ENCODE measurements around the gene MAP7.

Gene MAP7

DNA sequence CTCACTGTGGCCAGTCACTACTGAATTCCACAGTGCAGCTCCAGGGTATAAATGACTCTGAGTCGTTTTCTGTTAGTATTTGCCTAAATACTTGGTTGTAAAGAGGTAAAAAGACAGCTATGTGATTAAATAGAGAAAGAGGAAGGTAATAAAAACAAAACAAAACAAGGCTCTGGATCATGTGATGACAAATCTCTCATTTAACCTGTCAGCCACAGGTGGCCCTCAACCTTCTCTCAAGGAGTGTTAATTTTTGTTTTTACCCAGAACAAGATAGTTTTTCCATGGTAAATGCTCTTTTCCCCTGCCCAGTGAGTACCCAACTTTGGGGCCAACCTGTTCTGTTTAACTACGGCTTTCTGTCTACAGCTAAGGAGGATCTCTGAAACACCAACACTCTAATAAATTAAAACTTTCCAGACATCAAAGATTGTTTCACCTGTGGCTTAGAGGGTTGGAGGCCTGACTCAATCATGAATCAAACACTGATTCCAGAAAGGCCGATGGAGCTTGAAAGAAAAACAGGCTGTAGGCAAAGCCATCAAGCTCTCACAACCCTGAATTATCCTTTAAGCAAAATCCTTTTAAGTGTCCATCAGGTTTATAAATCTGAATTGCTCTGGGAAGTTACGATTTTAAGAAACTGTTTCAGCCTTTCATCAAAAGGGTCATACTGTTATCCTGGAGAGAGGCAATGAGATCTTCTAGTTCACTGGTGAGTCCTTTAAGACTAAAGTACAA is 179.1 kb downstream of the MAP7 start:
- DNase-seq = no peak

DNA sequence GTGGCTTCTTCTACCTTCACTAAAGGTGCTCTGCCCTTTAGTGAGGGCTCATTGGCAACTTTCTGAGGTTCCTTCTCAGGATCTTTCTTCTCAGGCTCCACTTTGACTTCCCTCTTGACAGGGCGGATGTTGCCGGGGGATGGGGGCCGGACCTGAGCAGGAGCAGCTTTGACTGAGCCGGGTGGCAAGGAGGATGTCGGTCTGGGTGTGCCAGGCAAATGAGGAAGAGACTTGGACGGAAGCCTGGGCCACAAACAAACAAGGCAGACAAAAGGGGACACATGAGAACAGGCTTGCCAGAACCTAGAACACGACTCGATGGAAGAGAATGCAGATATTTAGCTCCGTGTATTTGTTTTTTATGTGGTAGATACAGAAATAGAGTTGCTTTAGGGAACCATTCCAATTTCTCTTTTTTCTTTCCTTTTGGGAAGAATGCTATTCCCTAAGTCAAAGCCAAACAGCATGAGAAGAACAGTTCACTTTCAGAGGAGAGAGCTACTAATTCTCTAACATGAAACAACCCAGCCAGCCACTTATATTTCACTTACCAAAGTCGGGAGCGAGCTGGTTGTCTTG is 184.4 kb downstream of the MAP7 start:
- DNase-seq = no peak

GRCh38 chr6:136362421-136363356 is 187.5 kb downstream of the MAP7 start:
- no peak for DNase-seq

- no peak for DNase-seq
Measured at GRCh38 chr6:136361787-136362186, 188.4 kb downstream of the MAP7 start.

GRCh38 chr6:136360783-136361182 is 189.4 kb downstream of the MAP7 start:
- DNase-seq = no peak

- DNase-seq = no peak
Measured at GRCh38 chr6:136359851-136360250, 190.4 kb downstream of the MAP7 start.

DNA sequence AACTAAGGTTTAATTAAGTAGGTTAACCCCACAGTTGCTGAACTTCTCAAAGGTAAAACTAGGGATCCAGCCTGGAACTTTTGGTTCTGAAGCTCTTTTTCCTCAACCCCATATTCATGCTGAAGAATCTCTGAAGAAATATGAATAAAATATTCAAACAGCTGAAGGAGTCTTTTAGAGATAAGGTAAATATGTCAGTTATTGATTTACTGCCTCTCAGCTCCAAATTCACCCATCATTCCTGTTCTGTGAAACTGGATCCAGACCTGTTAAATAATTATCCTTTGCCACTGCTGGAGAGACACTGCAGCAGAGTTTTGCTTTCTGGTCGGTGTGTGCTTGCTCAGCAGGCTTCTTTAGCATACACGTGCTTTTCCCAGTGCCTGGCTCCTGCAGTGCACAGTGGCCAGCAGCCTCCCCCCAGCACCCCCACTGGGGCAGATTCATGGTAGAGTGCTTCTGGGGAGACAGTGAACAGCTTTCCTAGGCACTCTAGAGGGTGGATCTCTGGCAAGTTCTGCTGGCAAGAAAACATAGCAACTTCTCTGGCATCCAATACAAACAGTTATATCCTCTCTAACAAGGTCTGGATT is 198.6 kb downstream of the MAP7 start:
- DNase-seq = no peak

GRCh38 chr6:136350914-136351313 is 199.3 kb downstream of the MAP7 start:
- no peak for DNase-seq

GRCh38 chr6:136347847-136348246 is 202.4 kb downstream of the MAP7 start:
- no peak for DNase-seq

GRCh38 chr6:136345145-136345544 is 205.1 kb downstream of the MAP7 start:
- DNase-seq = no peak

DNA sequence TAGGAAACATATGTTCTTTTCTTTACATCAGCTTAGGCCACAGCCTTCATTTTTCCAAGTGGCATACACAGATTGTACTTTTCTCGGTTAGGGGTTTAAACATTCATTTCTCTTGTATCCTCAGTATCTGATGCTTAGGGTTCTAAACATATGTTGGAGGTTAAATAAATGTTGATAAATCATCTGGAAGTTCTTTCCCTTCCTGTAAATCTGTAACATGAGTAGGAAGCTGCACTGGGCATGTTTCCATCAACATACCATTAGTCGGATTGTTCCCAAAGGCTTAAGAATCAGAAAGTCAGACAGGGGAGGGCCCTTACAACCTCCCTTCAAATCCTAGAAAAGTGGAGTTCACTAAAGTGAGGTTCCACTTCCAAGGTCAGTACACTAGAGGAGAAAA is 205.8 kb downstream of the MAP7 start:
- DNase-seq = no peak

DNA sequence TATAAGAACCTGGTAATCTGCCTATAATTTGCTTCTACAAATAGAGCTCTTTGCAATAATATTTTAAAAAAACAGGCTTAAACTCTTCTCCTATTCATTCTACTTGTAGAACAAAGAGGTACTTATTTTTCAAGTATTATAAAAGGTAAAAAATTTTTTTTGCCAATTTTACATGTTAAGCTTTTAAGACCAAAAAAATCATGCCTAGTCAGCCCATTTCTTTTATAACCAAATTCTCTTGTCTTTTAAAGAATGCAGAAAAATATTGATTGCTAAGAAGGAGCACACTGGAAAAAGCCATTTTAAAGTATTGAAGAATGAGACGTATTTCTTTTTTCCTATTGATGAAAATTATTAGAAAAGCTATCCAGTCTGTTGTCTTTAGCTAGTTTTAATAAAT is 206.5 kb downstream of the MAP7 start:
- no peak for DNase-seq

- DNase-seq = no peak
Measured at GRCh38 chr6:136343275-136343674, 206.9 kb downstream of the MAP7 start.

- no peak for DNase-seq
Measured at GRCh38 chr6:136341967-136342366, 208.3 kb downstream of the MAP7 start.

DNA sequence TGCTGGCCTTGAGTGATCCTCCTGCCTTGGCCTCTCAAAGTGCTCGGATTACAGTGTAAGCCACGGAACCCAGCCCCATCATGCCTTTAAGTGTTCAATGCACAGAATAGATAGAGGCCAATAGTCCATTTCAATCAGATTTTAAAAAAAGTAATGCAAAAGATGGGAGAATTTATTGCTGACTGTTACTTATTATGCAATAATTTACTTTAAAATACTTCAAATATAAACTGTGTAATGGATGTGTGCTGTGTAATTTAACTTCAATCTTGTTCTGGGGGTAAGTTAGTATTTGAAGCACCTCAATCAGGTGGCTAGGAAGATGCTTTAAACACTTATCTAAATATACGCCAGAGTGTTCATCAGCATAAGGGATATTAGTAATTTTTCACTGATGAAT is 208.9 kb downstream of the MAP7 start:
- no peak for DNase-seq

- no peak for DNase-seq
Measured at GRCh38 chr6:136338486-136338885, 211.7 kb downstream of the MAP7 start.

DNA sequence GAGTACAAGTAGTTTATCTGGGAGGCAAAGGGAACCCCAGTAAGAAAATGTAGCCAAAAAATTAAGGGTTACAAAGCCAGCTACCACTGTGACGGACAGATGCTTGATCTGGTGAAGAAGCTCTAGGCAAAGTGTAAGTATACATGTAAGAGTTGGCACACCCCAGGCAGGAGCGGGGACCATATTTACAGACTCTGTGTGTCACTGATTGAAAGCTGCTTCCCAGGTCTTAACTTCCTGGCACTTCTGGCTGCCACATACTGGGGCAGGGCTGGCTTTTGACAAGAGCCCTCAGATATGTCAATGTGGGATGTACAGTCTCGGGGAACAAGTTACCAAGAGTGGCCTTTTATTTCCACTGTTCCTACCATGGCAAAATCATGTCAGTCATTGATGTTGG is 212.6 kb downstream of the MAP7 start:
- no peak for DNase-seq

DNA sequence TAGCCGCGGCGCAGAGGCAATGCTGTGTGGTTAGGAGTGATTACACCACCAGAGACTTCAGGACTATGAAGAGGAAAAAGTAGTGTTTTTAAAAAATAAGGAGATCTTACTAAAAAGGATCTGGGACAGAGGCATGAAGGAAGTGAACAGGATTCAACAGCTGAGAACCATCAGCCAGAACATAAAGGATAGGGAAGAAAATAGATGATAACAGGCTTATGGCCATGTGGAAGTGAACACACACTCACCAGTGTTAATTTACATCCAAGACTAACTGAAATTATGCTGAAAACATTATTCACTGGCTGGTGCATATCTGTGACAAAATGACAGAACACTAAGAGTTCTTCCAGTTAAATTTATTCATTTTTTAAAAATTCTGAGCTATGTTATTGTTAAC is 213.1 kb downstream of the MAP7 start:
- no peak for DNase-seq

GRCh38 chr6:136335736-136336363 is 214.4 kb downstream of the MAP7 start:
- no peak for DNase-seq

DNA sequence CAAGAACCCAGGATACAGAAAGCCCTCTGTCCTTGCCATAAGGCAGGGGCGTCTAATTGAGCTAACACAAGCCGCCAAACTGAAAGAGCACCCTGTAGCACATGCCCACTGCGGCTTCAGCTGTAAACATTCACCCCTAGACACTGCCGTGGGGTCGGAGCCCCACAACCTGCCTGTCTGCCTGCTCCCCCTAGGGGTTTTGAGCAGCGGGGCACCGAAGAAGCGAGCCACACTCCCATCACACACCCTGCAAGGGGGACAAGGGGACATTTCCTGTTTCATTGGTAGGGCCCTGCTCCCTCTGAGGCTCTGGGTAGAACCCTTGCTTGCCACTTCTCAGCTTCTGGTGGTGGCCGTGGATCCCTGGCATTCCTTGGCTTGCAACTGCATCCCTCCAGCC is 215.4 kb downstream of the MAP7 start:
- DNase-seq = no peak

DNA sequence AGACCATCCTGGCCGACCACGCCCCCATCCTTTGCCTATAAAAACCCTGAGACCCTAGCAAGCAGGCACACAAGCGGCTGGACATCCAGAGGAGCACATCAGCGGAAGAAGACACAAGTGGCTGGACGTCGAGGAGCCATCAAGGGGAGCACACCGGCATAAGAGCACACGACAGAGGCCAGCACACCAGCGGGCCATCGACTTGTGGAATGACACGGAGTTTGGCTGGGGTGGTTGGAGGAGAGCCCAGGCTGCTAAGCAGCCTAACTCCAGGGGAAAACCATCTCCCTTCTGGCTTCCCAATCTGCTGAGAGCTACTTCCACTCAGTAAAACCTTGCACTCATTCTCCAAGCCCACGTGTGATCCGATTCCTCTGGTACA is 215.8 kb downstream of the MAP7 start:
- no peak for DNase-seq

DNA sequence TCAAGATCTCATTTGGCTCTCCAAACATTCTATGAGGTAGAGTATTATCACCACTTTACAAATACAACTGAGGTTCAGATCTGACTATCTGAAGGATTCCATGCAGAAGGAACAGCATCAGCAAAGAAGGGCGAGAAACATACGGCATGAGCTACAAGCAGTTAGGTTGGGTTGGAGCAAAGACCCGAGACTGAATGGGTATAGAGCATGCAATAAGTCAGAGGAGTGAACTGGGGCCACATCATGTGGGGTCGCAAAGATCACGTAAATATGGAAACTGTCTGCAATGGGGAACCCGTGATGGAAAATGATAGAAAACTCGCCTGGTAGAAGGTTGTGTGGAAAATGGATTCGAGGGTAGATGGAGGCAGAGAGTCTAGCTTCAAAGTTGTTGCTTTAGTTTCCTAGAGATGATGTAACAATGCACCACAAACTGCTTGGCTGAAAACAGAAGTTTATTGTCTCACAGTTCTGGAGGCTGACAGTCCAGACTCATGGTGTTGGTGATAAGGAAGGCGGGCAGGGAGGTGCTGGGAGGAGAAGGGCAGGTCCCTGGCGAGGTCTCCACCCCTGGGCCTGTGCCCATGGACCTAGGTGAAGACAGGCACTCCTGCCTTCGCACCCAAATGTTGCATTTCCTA is 216.3 kb downstream of the MAP7 start:
- no peak for DNase-seq

DNA sequence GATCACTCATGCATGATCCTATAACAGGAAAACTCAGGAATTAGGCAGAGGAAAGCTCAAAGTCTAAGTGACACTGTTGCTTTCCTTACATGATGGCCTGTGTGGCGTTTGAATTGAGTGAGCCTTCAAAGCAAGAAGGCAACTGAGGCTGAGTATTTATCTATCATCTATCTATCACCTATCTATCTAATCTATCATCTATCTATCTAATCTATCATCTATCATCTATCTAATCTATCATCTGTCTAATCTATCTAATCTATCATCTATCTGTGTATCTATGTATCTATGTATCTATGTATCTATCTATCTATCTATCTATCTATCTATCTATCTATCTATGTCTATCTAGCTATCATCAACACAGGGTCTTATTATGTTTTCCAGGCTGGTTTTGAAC is 218.8 kb downstream of the MAP7 start:
- no peak for DNase-seq

Data from KG1 (cell line).